Sigmoid colon (tissue), 7 donors: Measurements from ENCODE around the gene DGKI. TPM values are rescaled to one million over a fixed set of nuclear protein-coding genes. Genes with fewer than 3 reads are reported as not detected.

Source experiments
- DNase-seq: peaks from one replicate; pipeline ENCODE4 v3.0.0-alpha.2; 2019
- H3K27ac ChIP-seq, 4 donors: fragments of 200-600 bp; sonication (generic); one replicate each; pipeline ENCODE4 v1.5.1; 2016 to 2019; ENCODE audit warnings: mild to moderate bottlenecking in 1 of 4
- H3K27me3 ChIP-seq, 3 donors: fragments of 200-600 bp; sonication (generic); one replicate each; pipeline ENCODE4 v1.5.1; 2019; ENCODE audit warnings: mild to moderate bottlenecking in 1 of 3
- H3K36me3 ChIP-seq, 4 donors: fragments of 200-600 bp; sonication (generic); one replicate each; pipeline ENCODE4 v1.5.1; 2016 to 2019
- H3K4me1 ChIP-seq, 4 donors: fragments of 200-600 bp; sonication (generic); one replicate each; pipeline ENCODE4 v1.5.1; 2017 to 2019
- H3K4me3 ChIP-seq, 4 donors: fragments of 200-600 bp; sonication (generic); one replicate each; pipeline ENCODE4 v1.5.1; 2017 to 2019; ENCODE audit warnings: mild to moderate bottlenecking in 2 of 4, moderate library complexity in 1 of 4
- H3K9me3 ChIP-seq, 4 donors: fragments of 200-600 bp in 3 of 4; sonication (generic) in 3 of 4; one replicate each; pipeline versions ENCODE4 v1.5.1 to v1.6.1; 2013 to 2019
- CTCF ChIP-seq, 4 experiments: fragments of 450-650 bp in 3 of 4; fragments of 200-600 bp in 1 of 4; IDR thresholded peaks; one replicate each; pipeline ENCODE4 v1.5.1; 2016 to 2019; ENCODE audit warnings: antibody characterized with exemption in 4 of 4, mild to moderate bottlenecking in 3 of 4, moderate library complexity in 2 of 4
- EP300 ChIP-seq, 4 donors: sonication (generic); formaldehyde crosslinking; IDR thresholded peaks; one replicate each; pipeline ENCODE4 v1.6.1; 2017; ENCODE audit warnings: antibody characterized with exemption in 4 of 4
- POLR2A ChIP-seq, 2 donors: fragments of 450-650 bp; IDR thresholded peaks; one replicate each; pipeline ENCODE4 v1.6.1; 2016; ENCODE audit warnings: antibody characterized with exemption in 2 of 2, mild to moderate bottlenecking in 2 of 2, moderate library complexity in 2 of 2
- POLR2AphosphoS5 ChIP-seq, 4 donors: sonication (generic); formaldehyde crosslinking; IDR thresholded peaks; one replicate each; pipeline ENCODE4 v1.6.1; 2017; ENCODE audit warnings: antibody characterized with exemption in 4 of 4
- WGBS, 2 donors: extraction: QIAGEN DNeasy Blood & Tissue Kit; methylation state at CpG; one replicate each; pipeline ENCODE4 v1.1.7; 2013; 5-methylcytosine and 5-hydroxymethylcytosine counted together
- intact Hi-C: fragments of 100-400 bp; cut with DNase I; formaldehyde crosslinking; loops from one replicate; pipeline ENCODE4 v1.15.1; 2023
- polyA plus RNA-seq, 3 donors: library from polyadenylated mRNA; stranded (reverse); fragments of 200-250 nt; gene quantifications; one replicate each; pipeline ENCODE4 v1.2.3, GENCODE V29; 2013
- total RNA-seq, 4 donors: library from RNA; depleted of rRNA; stranded (reverse); fragments of >200 nt; gene quantifications; one replicate each; pipeline ENCODE4 v1.1.0, GENCODE V29; 2016
- donor health status: healthy with polysubstance abuse.
- donor health status: Bipolar disorder and iron deficiency.
- donor health status: healthy.

The DGKI gene
- total and polyA plus RNA-seq, 7 donors, result 0.17 to 7.6 (median 1.0) TPM; not detected in 1

GRCh38 chr7:137801003-137801402, 45.8 kb downstream of the DGKI start:
- Histone ChIP-seq H3K36me3 (no peaks in the 10 kb centered on the region), H3K27ac (no peak overlapping the region), H3K9me3 (peaks cover 0 to 1% (median 0%) of the 10 kb centered on the region in 4 donors), H3K4me1 (no peaks in the 10 kb centered on the region), H3K27me3 (no peaks in the 10 kb centered on the region), H3K4me3 (no peak overlapping the region)
- intact Hi-C loops, result no loop called here
- WGBS, 2 donors, result 66 to 80% methylated on average over 1 of the region's 1 CpG
- TF ChIP-seq CTCF (IDR thresholded peaks at IDR 0.05) (no peak), POLR2AphosphoS5 (IDR thresholded peaks at IDR 0.05) (no peak), POLR2A (IDR thresholded peaks at IDR 0.05) (no peak), EP300 (IDR thresholded peaks at IDR 0.05) (no peak)
- DNase-seq, result no peak

- TF ChIP-seq CTCF (IDR thresholded peaks at IDR 0.05) (no peak), POLR2A (IDR thresholded peaks at IDR 0.05) (no peak), POLR2AphosphoS5 (IDR thresholded peaks at IDR 0.05) (no peak), EP300 (IDR thresholded peaks at IDR 0.05) (no peak)
- H3K4me3 ChIP-seq, result no peak overlapping the region
- intact Hi-C loops, result no loop called here
- no peaks in the 10 kb centered on the region for H3K27me3 ChIP-seq
- H3K36me3 ChIP-seq, result no peaks in the 10 kb centered on the region
- DNase-seq, result no peak
- WGBS, 2 donors, result 78 to 80% methylated on average over 4 of the region's 4 CpGs
- H3K4me1 ChIP-seq, result no peaks in the 10 kb centered on the region
- H3K9me3 ChIP-seq, result peaks cover 0 to 1% (median 0%) of the 10 kb centered on the region in 4 donors
- H3K27ac ChIP-seq, result no peak overlapping the region
Measured at GRCh38 chr7:137798073-137798763, 48.6 kb downstream of the DGKI start.

GRCh38 chr7:137795211-137795610, 51.6 kb downstream of the DGKI start:
- no peak for TF ChIP-seq EP300 (IDR thresholded peaks at IDR 0.05)
- TF ChIP-seq POLR2A (IDR thresholded peaks at IDR 0.05), result no peak
- TF ChIP-seq POLR2AphosphoS5 (IDR thresholded peaks at IDR 0.05), result no peak
- no peak for TF ChIP-seq CTCF (IDR thresholded peaks at IDR 0.05)
- DNase-seq, result no peak
- 85 to 87% methylated on average over 4 of the region's 4 CpGs for WGBS, 2 donors
- no peaks in the 10 kb centered on the region for H3K27me3 ChIP-seq
- intact Hi-C loops, result no loop called here
- H3K9me3 ChIP-seq, result peaks cover 0 to 1% (median 0%) of the 10 kb centered on the region in 4 donors
- H3K27ac ChIP-seq, result no peak overlapping the region
- H3K36me3 ChIP-seq, result no peaks in the 10 kb centered on the region
- H3K4me3 ChIP-seq, result no peak overlapping the region
- H3K4me1 ChIP-seq, result no peaks in the 10 kb centered on the region

DNA sequence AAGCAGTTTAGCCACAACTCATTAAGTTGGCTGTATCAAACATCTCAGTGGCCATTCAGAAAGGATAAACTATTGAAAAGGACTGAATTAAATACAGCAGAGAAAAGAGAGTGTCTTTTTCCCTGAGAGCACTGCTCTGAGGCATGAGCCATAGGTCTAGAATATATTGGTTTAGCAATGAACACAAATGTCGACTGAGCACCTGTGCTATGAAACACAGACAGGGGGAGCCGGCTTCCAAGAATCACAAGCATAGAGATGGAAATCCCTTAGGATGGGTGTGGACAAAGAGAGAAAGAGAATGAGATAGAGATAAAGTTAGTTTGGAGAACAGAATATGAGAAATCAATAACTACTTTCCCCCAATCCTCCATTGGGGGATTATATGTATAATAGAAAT, 54.8 kb downstream of the DGKI start:
- Histone ChIP-seq H3K9me3 (peaks cover 0 to 1% (median 0%) of the 10 kb centered on the region in 4 donors), H3K4me1 (no peaks in the 10 kb centered on the region), H3K27me3 (no peaks in the 10 kb centered on the region), H3K36me3 (no peaks in the 10 kb centered on the region), H3K27ac (no peak overlapping the region), H3K4me3 (no peak overlapping the region)
- intact Hi-C loops, result no loop called here
- TF ChIP-seq POLR2AphosphoS5 (IDR thresholded peaks at IDR 0.05) (no peak), EP300 (IDR thresholded peaks at IDR 0.05) (no peak), CTCF (IDR thresholded peaks at IDR 0.05) (no peak), POLR2A (IDR thresholded peaks at IDR 0.05) (no peak)
- DNase-seq, result no peak
- WGBS, 2 donors, result 41 to 72% methylated on average over 2 of the region's 2 CpGs

- Histone ChIP-seq H3K27ac (no peak overlapping the region), H3K27me3 (no peaks in the 10 kb centered on the region), H3K4me1 (no peaks in the 10 kb centered on the region), H3K4me3 (no peak overlapping the region), H3K36me3 (no peaks in the 10 kb centered on the region), H3K9me3 (no peaks in the 10 kb centered on the region)
- TF ChIP-seq POLR2AphosphoS5 (IDR thresholded peaks at IDR 0.05) (no peak), EP300 (IDR thresholded peaks at IDR 0.05) (no peak), CTCF (IDR thresholded peaks at IDR 0.05) (no peak), POLR2A (IDR thresholded peaks at IDR 0.05) (no peak)
- intact Hi-C loops, result no loop called here
- DNase-seq, result no peak
Measured at GRCh38 chr7:137790828-137791227, 55.9 kb downstream of the DGKI start.
